Adrenal gland (tissue), 12 donors: ENCODE results near the gene LATS2. TPM values are rescaled to one million over a fixed set of nuclear protein-coding genes. Genes with fewer than 3 reads are reported as not detected.
A peak's percentile ranks its signal among the peaks of the same experiment; 100 is the strongest.

Source experiments
- DNase-seq, 7 donors: peaks; one replicate each; pipeline ENCODE4 v3.0.0-alpha.2; 2019 to 2020
- H3K27ac ChIP-seq, 5 donors: fragments of 200-600 bp; sonication (generic) in 4 of 5; 1 replicate in 3 of 5; 2 replicates in 2 of 5; pipeline versions ENCODE4 v1.5.1 to v1.8.0; 2016 to 2020; ENCODE audit warnings: mild to moderate bottlenecking in 1 of 5
- H3K27me3 ChIP-seq: fragments of 200-600 bp; 2 replicates; pipeline ENCODE4 v1.8.0; 2021
- H3K36me3 ChIP-seq, 2 donors: fragments of 200-600 bp; replicated peaks in 1 of 2; 1 replicate in 1 of 2; 2 replicates in 1 of 2; pipeline versions ENCODE4 v1.5.1 to v1.8.0; 2018 to 2022
- H3K4me1 ChIP-seq, 2 donors: fragments of 200-600 bp; replicated peaks in 1 of 2; 1 replicate in 1 of 2; 2 replicates in 1 of 2; pipeline versions ENCODE4 v1.5.1 to v1.8.0; 2018 to 2021
- H3K4me3 ChIP-seq, 4 donors: fragments of 200-600 bp; sonication (generic) in 3 of 4; one replicate each; pipeline ENCODE4 v1.5.1; 2016 to 2018
- H3K9me3 ChIP-seq, 3 donors: fragments of 200-600 bp; sonication (generic) in 1 of 3; replicated peaks in 1 of 3; 1 replicate in 2 of 3; 2 replicates in 1 of 3; pipeline versions ENCODE4 v1.5.1 to v1.8.0; 2016 to 2021
- CTCF ChIP-seq, 6 experiments: fragments of 450-650 bp in 4 of 6; fragments of 200-600 bp in 2 of 6; sonication (generic) in 1 of 6; IDR thresholded peaks; 1 replicate in 5 of 6; 2 replicates in 1 of 6; pipeline versions ENCODE4 v1.5.1 to v1.8.0; 2016 to 2021; ENCODE audit warnings: antibody characterized with exemption in 6 of 6, mild to moderate bottlenecking in 2 of 6, moderate library complexity in 1 of 6
- POLR2A ChIP-seq, 2 donors: fragments of 450-650 bp; IDR thresholded peaks; one replicate each; pipeline ENCODE4 v1.6.1; 2017; ENCODE audit warnings: antibody characterized with exemption in 2 of 2, mild to moderate bottlenecking in 2 of 2, moderate library complexity in 1 of 2
- WGBS, 4 donors: extraction: QIAGEN DNeasy Blood & Tissue Kit in 2 of 4; methylation state at CpG; one replicate each; pipeline versions ENCODE4 v1.1.5 to v1.1.7; 2013 to 2017; 5-methylcytosine and 5-hydroxymethylcytosine counted together
- intact Hi-C, 2 donors: fragments of 100-400 bp; cut with DNase I; formaldehyde crosslinking; loops; one replicate each; pipeline versions ENCODE4 v1.14.1 to v1.15.0; 2022 to 2023
- polyA plus RNA-seq, 3 donors: library from polyadenylated mRNA; stranded (reverse); fragments of 200-250 nt in 2 of 3; fragments of 350-450 nt in 1 of 3; fragmentation: Illumina TruSeq in 1 of 3; extraction: RNeasy Lipid Tissue Mini Kit (QIAGEN cat#74804) in 1 of 3; gene quantifications; one replicate each; pipeline ENCODE4 v1.2.3, GENCODE V29; 2013 to 2014
- total RNA-seq, 9 donors: library from RNA; depleted of rRNA in 4 of 9; stranded (reverse); fragments of >200 nt in 4 of 9; fragments of 120-200 nt in 1 of 9; fragmentation: NEBNext Ultra II Directional in 1 of 9; extraction: Animal tissue kit (Norgen Biotek cat#: 25700) in 1 of 9; gene quantifications; one replicate each; pipeline versions ENCODE4 v1.1.0 to v1.2.4, GENCODE V29; 2013 to 2023
- donor health status: healthy with polysubstance abuse.
- donor health status: Bipolar disorder and iron deficiency.
- donor health status: DM: yes; HTN: yes; CAD: no.
- donor health status: DM: no; HTN: no; CAD: no.
- donor health status: DM: no; HTN: no; CAD: no.
- donor health status: DM: yes; HTN: yes; CAD: no.

Gene LATS2
- total and polyA plus RNA-seq, 12 donors: 7.4 to 35.6 (median 23.3) TPM

- H3K4me1 ChIP-seq: peaks cover 9 to 12% of the 10 kb centered on the region in 2 donors
- no peaks in the 10 kb centered on the region for H3K36me3 ChIP-seq
- H3K4me3 ChIP-seq: no peak overlapping the region
- no peak overlapping the region for H3K27ac ChIP-seq
- no peaks in the 10 kb centered on the region for H3K9me3 ChIP-seq
- WGBS, 4 donors: 35 to 43% (median 41%) methylated on average over 4 of the region's 4 CpGs
- intact Hi-C loops: loop anchor here in 1 of 2 donors (10.0 kb wide), 1 partner anchor 126 kb away; no protein-coding TSS in a partner anchor
- TF ChIP-seq CTCF (IDR thresholded peaks at IDR 0.05): no peak
- TF ChIP-seq POLR2A (IDR thresholded peaks at IDR 0.05): no peak
- H3K27me3 ChIP-seq: no peaks in the 10 kb centered on the region
- DNase-seq: peak in 3 of 7 donors; percentile 38 to 55 (median 50)
These were observed 9.6 kb upstream of the LATS2 start for GRCh38 chr13:21071015-21071414.

DNA sequence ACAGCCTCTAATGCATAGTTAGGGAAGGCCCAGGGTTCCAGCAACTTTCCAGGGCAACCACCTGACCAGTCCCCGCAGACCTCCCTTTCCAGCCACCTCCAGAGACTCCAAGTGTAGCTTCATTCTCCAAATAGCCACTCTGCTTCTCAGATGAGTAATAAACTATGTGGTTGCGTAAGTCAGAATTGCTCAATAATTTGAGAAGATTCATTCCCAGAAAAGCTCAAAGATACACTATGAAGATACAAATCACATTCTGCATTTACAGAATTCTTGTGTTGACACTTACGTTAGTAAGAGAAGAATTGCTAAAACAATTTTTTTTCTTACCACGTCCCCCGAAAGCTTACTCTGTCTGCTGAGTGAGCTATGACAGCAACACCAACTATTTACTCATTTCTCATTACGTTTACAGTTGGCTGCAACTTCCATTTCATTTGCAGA lies 8.2 kb upstream of the LATS2 start:
- Histone ChIP-seq H3K4me1 (peaks cover 9 to 12% of the 10 kb centered on the region in 2 donors), H3K9me3 (no peaks in the 10 kb centered on the region), H3K27me3 (no peaks in the 10 kb centered on the region), H3K36me3 (no peaks in the 10 kb centered on the region), H3K4me3 (no peak overlapping the region), H3K27ac (peak overlapping the region in 4 of 5 donors; percentile 55 to 72 (median 64))
- DNase-seq: peak in 4 of 7 donors; percentile 49 to 61 (median 53)
- intact Hi-C loops: loop anchor here in 1 of 2 donors (10.0 kb wide), 1 partner anchor 125 kb away; no protein-coding TSS in a partner anchor
- TF ChIP-seq CTCF (IDR thresholded peaks at IDR 0.05): no peak
- WGBS, 4 donors: 16 to 30% (median 24%) methylated on average over 6 of the region's 6 CpGs

DNA sequence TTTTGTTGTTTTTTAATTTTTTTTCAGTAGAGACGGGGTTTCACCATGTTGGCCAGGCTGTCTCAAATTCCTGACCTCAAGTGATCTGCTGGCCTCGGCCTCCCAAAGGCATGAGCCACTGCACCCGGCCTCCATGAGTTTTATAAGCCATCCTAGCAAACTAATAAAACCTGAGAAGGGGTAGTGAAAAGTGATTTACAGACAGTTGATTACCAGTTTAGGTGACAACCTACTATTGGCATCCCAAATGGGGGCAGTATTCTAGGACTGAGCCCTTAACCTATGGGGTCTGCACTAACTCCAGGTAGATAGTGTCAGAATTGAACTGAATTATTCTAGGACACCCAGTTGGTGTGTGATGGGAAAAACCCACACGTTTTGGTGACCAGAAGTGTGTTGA lies 6.5 kb upstream of the LATS2 start:
- DNase-seq: no peak
- Histone ChIP-seq H3K27ac (no peak overlapping the region), H3K4me3 (no peak overlapping the region), H3K9me3 (no peaks in the 10 kb centered on the region), H3K36me3 (no peaks in the 10 kb centered on the region), H3K27me3 (no peaks in the 10 kb centered on the region), H3K4me1 (peaks cover 9 to 12% of the 10 kb centered on the region in 2 donors)
- 79 to 89% (median 84%) methylated on average over 4 of the region's 4 CpGs for WGBS, 4 donors
- TF ChIP-seq CTCF (IDR thresholded peaks at IDR 0.05): no peak
- intact Hi-C loops: no loop called here

- H3K36me3 ChIP-seq: no peaks in the 10 kb centered on the region
- peaks cover 9 to 12% of the 10 kb centered on the region in 2 donors for H3K4me1 ChIP-seq
- H3K4me3 ChIP-seq: no peak overlapping the region
- no peaks in the 10 kb centered on the region for H3K9me3 ChIP-seq
- no peak for TF ChIP-seq POLR2A (IDR thresholded peaks at IDR 0.05)
- no peak for TF ChIP-seq CTCF (IDR thresholded peaks at IDR 0.05)
- 86 to 95% (median 91%) methylated on average over 4 of the region's 4 CpGs for WGBS, 4 donors
- H3K27me3 ChIP-seq: no peaks in the 10 kb centered on the region
- DNase-seq: no peak
- intact Hi-C loops: no loop called here
- H3K27ac ChIP-seq: no peak overlapping the region
These were observed 5.6 kb upstream of the LATS2 start for GRCh38 chr13:21066946-21067345.
